ENCODE measurements around the gene AAGAB.

- TF ChIP-seq CTCF (conservative IDR thresholded peaks at IDR 0.05) = no peak
- no peak for TF ChIP-seq ZFX (IDR thresholded peaks at IDR 0.05)
These were observed 53.3 kb downstream of the AAGAB start for GRCh38 chr15:67201136-67201535.

Measured in C4-2B (cell line).